CD14-positive monocyte (primary cell): ENCODE measurements around the gene UCP3. TPM values are rescaled to one million over a fixed set of nuclear protein-coding genes. Genes with fewer than 3 reads are reported as not detected.

Experiments used
- DNase-seq, 3 donors: peaks; one replicate each; pipeline ENCODE4 v3.0.0-alpha.2; 2011 to 2022
- H2AFZ ChIP-seq: 2 replicates; pipeline ENCODE4 v1.6.0; 2012; ENCODE audit warnings: mild to moderate bottlenecking, low read depth, low read length, inconsistent platforms; ENCODE audit not compliant: insufficient read depth, poor library complexity, severe bottlenecking
- H3K27ac ChIP-seq, 2 donors: 1 replicate in 1 of 2; 2 replicates in 1 of 2; pipeline ENCODE4 v1.5.1; 2012 to 2013; ENCODE audit warnings: low read length in 2 of 2, control low read depth in 1 of 2, inconsistent platforms in 1 of 2, low read depth in 1 of 2, mild to moderate bottlenecking in 1 of 2
- H3K27me3 ChIP-seq, 2 donors: one replicate each; pipeline versions ENCODE4 v1.6.0 to v1.6.1; 2011 to 2013; ENCODE audit warnings: low read length in 2 of 2; ENCODE audit not compliant: control insufficient read depth in 2 of 2, insufficient read depth in 2 of 2
- H3K36me3 ChIP-seq, 2 donors: replicated peaks in 1 of 2; 1 replicate in 1 of 2; 2 replicates in 1 of 2; pipeline versions ENCODE4 v1.5.1 to v1.6.1; 2012 to 2013; ENCODE audit warnings: low read length in 2 of 2, control low read depth in 1 of 2, inconsistent platforms in 1 of 2, mild to moderate bottlenecking in 1 of 2; ENCODE audit not compliant: insufficient read depth in 2 of 2, control insufficient read depth in 1 of 2
- H3K4me1 ChIP-seq, 2 donors: 1 replicate in 1 of 2; 2 replicates in 1 of 2; pipeline versions ENCODE4 v1.5.1 to v1.6.1; 2012 to 2013; ENCODE audit warnings: low read length in 2 of 2, control low read depth in 1 of 2, inconsistent platforms in 1 of 2, mild to moderate bottlenecking in 1 of 2, moderate library complexity in 1 of 2; ENCODE audit not compliant: insufficient read depth in 2 of 2, control insufficient read depth in 1 of 2
- H3K4me2 ChIP-seq: replicated peaks from 2 replicates; pipeline ENCODE3; 2012; ENCODE audit warnings: low read length, moderate library complexity, mild to moderate bottlenecking; ENCODE audit not compliant: poor library complexity, severe bottlenecking; ENCODE audit errors: extremely low read depth
- H3K4me3 ChIP-seq, 3 experiments: fragments of 200-600 bp in 1 of 3; sonication (generic) in 1 of 3; replicated peaks in 1 of 3; 1 replicate in 2 of 3; 2 replicates in 1 of 3; pipeline ENCODE4 v1.5.1; 2011 to 2013; ENCODE audit warnings: low read length in 3 of 3, mild to moderate bottlenecking in 3 of 3, control low read depth in 2 of 3, low read depth in 2 of 3, inconsistent platforms in 1 of 3, moderate library complexity in 1 of 3
- H3K79me2 ChIP-seq: 2 replicates; pipeline ENCODE4 v1.6.0; 2012; ENCODE audit warnings: mild to moderate bottlenecking, control low read depth, inconsistent platforms, low read length, moderate library complexity; ENCODE audit not compliant: insufficient read depth
- H3K9ac ChIP-seq: 2 replicates; pipeline ENCODE4 v1.6.0; 2017; ENCODE audit warnings: low read length, mild to moderate bottlenecking; ENCODE audit not compliant: insufficient read depth, poor library complexity, severe bottlenecking
- H3K9me3 ChIP-seq, 2 donors: replicated peaks in 1 of 2; 1 replicate in 1 of 2; 2 replicates in 1 of 2; pipeline versions ENCODE4 v1.5.1 to v1.6.1; 2012 to 2013; ENCODE audit warnings: low read length in 2 of 2, control low read depth in 1 of 2; ENCODE audit not compliant: control insufficient read depth in 1 of 2, insufficient read depth in 1 of 2
- H4K20me1 ChIP-seq: 2 replicates; pipeline ENCODE4 v1.6.0; 2012; ENCODE audit warnings: mild to moderate bottlenecking, low read length, control low read depth, moderate library complexity; ENCODE audit not compliant: insufficient read depth
- H3K27ac Mint-ChIP-seq, 7 donors: one replicate each; pipeline ENCODE4 v1.8.0; 2020; ENCODE audit warnings: mild to moderate bottlenecking in 7 of 7, mixed read lengths in 7 of 7, moderate library complexity in 6 of 7, inconsistent platforms in 2 of 7
- H3K27me3 Mint-ChIP-seq, 3 donors: one replicate each; pipeline ENCODE4 v1.8.0; 2021 to 2022; ENCODE audit warnings: low read depth in 3 of 3, mild to moderate bottlenecking in 3 of 3, mixed read lengths in 3 of 3, moderate library complexity in 3 of 3, inconsistent platforms in 1 of 3
- H3K36me3 Mint-ChIP-seq, 2 donors: one replicate each; pipeline ENCODE4 v1.8.0; 2020; ENCODE audit warnings: mixed read lengths in 2 of 2, inconsistent platforms in 1 of 2, mild to moderate bottlenecking in 1 of 2
- H3K4me1 Mint-ChIP-seq: one replicate; pipeline ENCODE4 v1.8.0; 2020; ENCODE audit warnings: mild to moderate bottlenecking, mixed read lengths
- H3K4me3 Mint-ChIP-seq, 2 donors: one replicate each; pipeline ENCODE4 v1.8.0; 2020; ENCODE audit warnings: mild to moderate bottlenecking in 2 of 2, mixed read lengths in 2 of 2, moderate library complexity in 1 of 2
- H3K9me3 Mint-ChIP-seq, 7 donors: one replicate each; pipeline ENCODE4 v1.8.0; 2020 to 2022; ENCODE audit warnings: mixed read lengths in 7 of 7, mild to moderate bottlenecking in 6 of 7, moderate library complexity in 6 of 7, inconsistent platforms in 2 of 7
- WGBS: methylation state at CpG from one replicate; pipeline ENCODE4 v1.1.5; 2013; ENCODE audit warnings: missing lambda C conversion rate; ENCODE audit not compliant: insufficient coverage; 5-methylcytosine and 5-hydroxymethylcytosine counted together
- intact Hi-C, 2 donors: fragments of 100-400 bp; cut with micrococcal nuclease; formaldehyde crosslinking; loops; one replicate each; pipeline versions ENCODE4 v1.15.0 to v1.15.1; 2023
- polyA plus RNA-seq, 3 donors: library from polyadenylated mRNA; depleted of rRNA in 1 of 3; unstranded in 2 of 3; stranded (reverse) in 1 of 3; fragments of 300-500 nt in 2 of 3; fragments of >200 nt in 1 of 3; fragmentation: Illumina TruSeq in 2 of 3; gene quantifications; 1 replicate in 2 of 3; 2 replicates in 1 of 3; pipeline ENCODE4 v1.2.3, GENCODE V29; 2012 to 2021
- TF ChIP-seq, protein P1 (sequence below): fragments of 200-600 bp; IDR thresholded peaks from one replicate; pipeline ENCODE4 v1.8.0; 2022; ENCODE audit warnings: antibody characterized with exemption, mild to moderate bottlenecking

Gene UCP3
- polyA plus RNA-seq, 3 donors = 3.8 TPM; not detected in 2

DNA sequence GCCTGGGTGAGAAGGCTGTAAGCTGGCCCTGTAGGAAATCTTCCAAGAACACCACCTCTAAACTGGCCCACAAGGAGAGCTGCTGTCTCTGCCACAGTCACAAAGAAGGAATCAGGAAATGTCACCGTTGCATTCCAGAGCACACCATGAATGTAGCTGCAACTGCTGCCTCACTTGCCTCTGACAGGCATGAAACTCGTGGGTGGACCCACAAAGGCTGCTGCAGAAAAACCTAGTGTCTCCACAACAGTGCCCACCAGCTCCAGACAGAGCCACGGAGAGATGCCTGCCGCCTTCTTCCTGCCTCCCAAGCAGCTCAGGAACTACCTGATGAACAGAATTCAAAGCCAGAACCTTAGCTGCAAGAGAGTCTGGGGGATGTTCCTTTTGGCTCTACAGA is 47.6 kb downstream of the UCP3 start:
- Histone ChIP-seq H3K4me2 (no peak overlapping the region), H3K9me3 (no peaks in the 10 kb centered on the region), H3K27ac (no peak overlapping the region), H3K27me3 (peaks cover 0 to 11% of the 10 kb centered on the region in 2 donors), H3K36me3 (no peaks in the 10 kb centered on the region), H3K4me1 (peaks cover 3 to 5% of the 10 kb centered on the region in 2 donors), H3K9ac (no peak overlapping the region), H4K20me1 (no peaks in the 10 kb centered on the region), H2AFZ (no peak overlapping the region), H3K79me2 (no peaks in the 10 kb centered on the region), H3K4me3 (no peak overlapping the region)
- H3K27ac Mint-ChIP-seq = no peak overlapping the region
- H3K36me3 Mint-ChIP-seq = no peaks in the 10 kb centered on the region
- TF ChIP-seq, protein P1, sequence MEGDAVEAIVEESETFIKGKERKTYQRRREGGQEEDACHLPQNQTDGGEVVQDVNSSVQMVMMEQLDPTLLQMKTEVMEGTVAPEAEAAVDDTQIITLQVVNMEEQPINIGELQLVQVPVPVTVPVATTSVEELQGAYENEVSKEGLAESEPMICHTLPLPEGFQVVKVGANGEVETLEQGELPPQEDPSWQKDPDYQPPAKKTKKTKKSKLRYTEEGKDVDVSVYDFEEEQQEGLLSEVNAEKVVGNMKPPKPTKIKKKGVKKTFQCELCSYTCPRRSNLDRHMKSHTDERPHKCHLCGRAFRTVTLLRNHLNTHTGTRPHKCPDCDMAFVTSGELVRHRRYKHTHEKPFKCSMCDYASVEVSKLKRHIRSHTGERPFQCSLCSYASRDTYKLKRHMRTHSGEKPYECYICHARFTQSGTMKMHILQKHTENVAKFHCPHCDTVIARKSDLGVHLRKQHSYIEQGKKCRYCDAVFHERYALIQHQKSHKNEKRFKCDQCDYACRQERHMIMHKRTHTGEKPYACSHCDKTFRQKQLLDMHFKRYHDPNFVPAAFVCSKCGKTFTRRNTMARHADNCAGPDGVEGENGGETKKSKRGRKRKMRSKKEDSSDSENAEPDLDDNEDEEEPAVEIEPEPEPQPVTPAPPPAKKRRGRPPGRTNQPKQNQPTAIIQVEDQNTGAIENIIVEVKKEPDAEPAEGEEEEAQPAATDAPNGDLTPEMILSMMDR = no peak
- WGBS = 86% methylated on average over 2 of the region's 4 CpGs
- peaks cover 16 to 29% (median 22%) of the 10 kb centered on the region in 3 donors for H3K27me3 Mint-ChIP-seq
- DNase-seq = no peak
- peaks cover 13% of the 10 kb centered on the region for H3K4me1 Mint-ChIP-seq
- intact Hi-C loops = loop anchor here (5.0 to 10.0 kb wide), 2 partner anchors 131 to 213 kb away; partner anchors contain the start of genes C2CD3 (in 1 of the 2) and PPME1 (in 1 of the 2)
- no peak overlapping the region for H3K4me3 Mint-ChIP-seq
- H3K9me3 Mint-ChIP-seq = peaks cover 0 to 2% (median 0%) of the 10 kb centered on the region in 7 donors

DNA sequence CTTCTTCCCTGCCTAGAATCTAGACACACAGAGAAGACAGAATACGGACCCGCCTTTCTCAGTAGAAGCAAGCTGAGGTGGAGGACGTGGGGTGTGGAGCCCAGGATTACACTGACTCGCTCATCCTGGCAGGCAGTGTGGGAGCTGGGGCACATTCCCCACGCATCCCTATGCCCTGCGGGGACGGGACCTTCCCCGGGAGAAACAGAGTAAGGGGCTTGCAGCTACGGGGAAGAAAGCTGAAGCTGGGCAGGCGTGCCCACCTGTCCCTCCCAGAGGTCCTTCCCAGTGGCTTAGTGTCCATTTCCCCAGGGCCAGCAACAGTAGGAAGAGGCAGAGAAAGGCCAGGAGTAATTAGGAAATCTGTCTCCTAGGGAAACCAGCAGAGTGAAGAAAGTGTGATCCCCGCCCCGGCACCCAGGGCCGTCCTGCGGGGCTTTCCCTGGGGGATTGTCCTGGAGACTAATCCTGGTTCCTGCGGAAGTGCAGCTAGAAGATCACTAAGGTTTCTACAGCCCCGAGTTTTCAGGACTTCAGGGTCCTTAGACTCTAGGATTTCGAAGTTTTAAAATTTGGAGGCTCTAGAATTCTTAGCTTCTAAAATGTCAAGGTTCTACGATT is 50.3 kb downstream of the UCP3 start:
- WGBS = 93% methylated on average over 16 of the region's 18 CpGs
- Histone ChIP-seq H2AFZ (no peak overlapping the region), H3K9me3 (no peaks in the 10 kb centered on the region), H3K4me2 (no peak overlapping the region), H3K4me1 (no peaks in the 10 kb centered on the region), H3K27me3 (peaks cover 0 to 11% of the 10 kb centered on the region in 2 donors), H3K4me3 (no peak overlapping the region), H3K79me2 (no peaks in the 10 kb centered on the region), H3K9ac (no peak overlapping the region), H3K36me3 (no peaks in the 10 kb centered on the region), H4K20me1 (no peaks in the 10 kb centered on the region), H3K27ac (no peak overlapping the region)
- peaks cover 0 to 2% (median 0%) of the 10 kb centered on the region in 7 donors for H3K9me3 Mint-ChIP-seq
- H3K27me3 Mint-ChIP-seq = peaks cover 17 to 28% (median 25%) of the 10 kb centered on the region in 3 donors
- DNase-seq = no peak
- H3K27ac Mint-ChIP-seq = peak overlapping the region in 1 of 7 donors; percentile 37
- intact Hi-C loops = no loop called here
- TF ChIP-seq, protein P1 = no peak
- H3K36me3 Mint-ChIP-seq = no peaks in the 10 kb centered on the region
- no peak overlapping the region for H3K4me3 Mint-ChIP-seq
- peaks cover 6% of the 10 kb centered on the region for H3K4me1 Mint-ChIP-seq
